Stomach (tissue), 9 donors: ENCODE data around the gene KRT25. TPM values are rescaled to one million over a fixed set of nuclear protein-coding genes. Genes with fewer than 3 reads are reported as not detected.

Experiments
- DNase-seq, 2 donors: peaks; one replicate each; pipeline versions ENCODE4 v3.0.0 to v3.0.0-alpha.2; 2013 to 2019
- H3K27ac ChIP-seq, 5 donors: fragments of 200-600 bp in 4 of 5; sonication (generic) in 4 of 5; one replicate each; pipeline ENCODE4 v1.5.1; 2013 to 2019; ENCODE audit warnings: mild to moderate bottlenecking in 1 of 5, moderate library complexity in 1 of 5
- H3K27me3 ChIP-seq, 3 donors: fragments of 200-600 bp; sonication (generic); one replicate each; pipeline ENCODE4 v1.5.1; 2017 to 2019; ENCODE audit warnings: mixed run types in 1 of 3
- H3K36me3 ChIP-seq, 4 donors: fragments of 200-600 bp; sonication (generic); 1 replicate in 3 of 4; 2 replicates in 1 of 4; pipeline ENCODE4 v1.5.1; 2016 to 2019
- H3K4me1 ChIP-seq, 4 donors: fragments of 200-600 bp; sonication (generic); one replicate each; pipeline ENCODE4 v1.5.1; 2016 to 2019
- H3K4me3 ChIP-seq, 4 donors: fragments of 200-600 bp; sonication (generic) in 3 of 4; one replicate each; pipeline ENCODE4 v1.5.1; 2016 to 2019; ENCODE audit warnings: mild to moderate bottlenecking in 1 of 4
- H3K9me3 ChIP-seq, 4 donors: fragments of 200-600 bp; sonication (generic); one replicate each; pipeline ENCODE4 v1.5.1; 2016 to 2019
- CTCF ChIP-seq, 7 experiments: fragments of 450-650 bp in 4 of 7; fragments of 200-600 bp in 3 of 7; sonication (generic) in 3 of 7; IDR thresholded peaks; one replicate each; pipeline ENCODE4 v1.5.1; 2016 to 2019; ENCODE audit warnings: antibody characterized with exemption in 7 of 7, control low read depth in 2 of 7, mild to moderate bottlenecking in 1 of 7
- EP300 ChIP-seq: sonication (generic); formaldehyde crosslinking; IDR thresholded peaks from one replicate; pipeline ENCODE4 v1.6.1; 2017; ENCODE audit warnings: antibody characterized with exemption
- POLR2A ChIP-seq, 4 donors: fragments of 450-650 bp; IDR thresholded peaks; one replicate each; pipeline ENCODE4 v1.6.1; 2016; ENCODE audit warnings: antibody characterized with exemption in 4 of 4, control low read depth in 2 of 4, mild to moderate bottlenecking in 1 of 4, moderate library complexity in 1 of 4
- POLR2AphosphoS5 ChIP-seq, 3 donors: sonication (generic); formaldehyde crosslinking; IDR thresholded peaks; one replicate each; pipeline ENCODE4 v1.6.1; 2016; ENCODE audit warnings: antibody characterized with exemption in 3 of 3
- WGBS, 5 donors: extraction: QIAGEN DNeasy Blood & Tissue Kit in 3 of 5; methylation state at CpG; one replicate each; pipeline versions ENCODE4 v1.1.5 to v1.1.7; 2013 to 2018; 5-methylcytosine and 5-hydroxymethylcytosine counted together
- intact Hi-C: fragments of 100-400 bp; cut with DNase I; formaldehyde crosslinking; loops from one replicate; pipeline ENCODE4 v1.15.1; 2023; ENCODE audit warnings: low total_unique reads
- polyA plus RNA-seq, 3 donors: library from polyadenylated mRNA; stranded (reverse); fragments of 200-250 nt; gene quantifications; one replicate each; pipeline ENCODE4 v1.2.3, GENCODE V29; 2013
- total RNA-seq, 5 donors: library from RNA; depleted of rRNA; stranded (reverse); fragments of >200 nt; gene quantifications; one replicate each; pipeline versions ENCODE4 v1.1.0 to v1.2.3, GENCODE V29; 2014 to 2016
- donor health status: healthy with polysubstance abuse.
- donor health status: Bipolar disorder and iron deficiency.
- donor health status: healthy.

KRT25 gene
- total and polyA plus RNA-seq, 8 donors, result not detected

GRCh38 chr17:40799859-40800258, 44.7 kb upstream of the KRT25 start, which contains the start of gene KRT28:
Gene KRT28, minus strand, starts transcription at chr17:40799959. Its CDS starts 66 bp downstream, at chr17:40799893.
- intact Hi-C loops, result loop anchor here (10.0 kb wide), 1 partner anchor 865 kb away; no protein-coding TSS in a partner anchor
- Histone ChIP-seq H3K9me3 (no peaks in the 10 kb centered on the region), H3K4me3 (no peak within 1 kb of the TSS), H3K36me3 (no peaks in the 10 kb centered on the region), H3K27ac (no peak within 1 kb of the TSS), H3K4me1 (peaks cover 0 to 6% (median 2%) of the 10 kb centered on the region in 4 donors), H3K27me3 (peaks cover 0 to 82% (median 11%) of the 10 kb centered on the region in 3 donors)
- DNase-seq, result no peak
- TF ChIP-seq CTCF (IDR thresholded peaks at IDR 0.05), result no peak
- no peak for TF ChIP-seq EP300
- TF ChIP-seq POLR2AphosphoS5 (IDR thresholded peaks at IDR 0.05), result no peak
- TF ChIP-seq POLR2A (IDR thresholded peaks at IDR 0.05), result no peak
- WGBS, 5 donors, result 64 to 77% (median 74%) methylated on average over 3 of the region's 3 CpGs

- no peak for DNase-seq
- no peak for TF ChIP-seq POLR2AphosphoS5 (IDR thresholded peaks at IDR 0.05)
- no peak for TF ChIP-seq POLR2A (IDR thresholded peaks at IDR 0.05)
- no peak for TF ChIP-seq EP300
- Histone ChIP-seq H3K4me1 (no peaks in the 10 kb centered on the region), H3K27me3 (peaks cover 0 to 70% (median 17%) of the 10 kb centered on the region in 3 donors), H3K27ac (no peak overlapping the region), H3K36me3 (no peaks in the 10 kb centered on the region), H3K9me3 (no peaks in the 10 kb centered on the region), H3K4me3 (no peak overlapping the region)
- WGBS, 5 donors, result 74 to 81% (median 78%) methylated on average over 27 of the region's 27 CpGs
- intact Hi-C loops, result no loop called here
Measured at GRCh38 chr17:40796846-40797245, 41.7 kb upstream of the KRT25 start.

- no peak for DNase-seq
- H3K27me3 ChIP-seq, result peaks cover 0 to 53% (median 17%) of the 10 kb centered on the region in 3 donors
- no peak overlapping the region for H3K4me3 ChIP-seq
- intact Hi-C loops, result no loop called here
- no peak overlapping the region for H3K27ac ChIP-seq
- no peaks in the 10 kb centered on the region for H3K9me3 ChIP-seq
- WGBS, 5 donors, result 68 to 74% (median 71%) methylated on average over 10 of the region's 10 CpGs
- no peaks in the 10 kb centered on the region for H3K36me3 ChIP-seq
- H3K4me1 ChIP-seq, result no peaks in the 10 kb centered on the region
- no peak for TF ChIP-seq POLR2A (IDR thresholded peaks at IDR 0.05)
- TF ChIP-seq EP300, result no peak
- no peak for TF ChIP-seq CTCF (IDR thresholded peaks at IDR 0.05)
- TF ChIP-seq POLR2AphosphoS5 (IDR thresholded peaks at IDR 0.05), result no peak
Measured at GRCh38 chr17:40795019-40795667, 40.0 kb upstream of the KRT25 start.

GRCh38 chr17:40794466-40794865, 39.3 kb upstream of the KRT25 start:
- intact Hi-C loops, result no loop called here

More at GRCh38 chr17:40794466-40794865, 39.3 kb upstream of the KRT25 start:
- H3K9me3 ChIP-seq, result no peaks in the 10 kb centered on the region
- WGBS, 5 donors, result 36 to 59% (median 56%) methylated on average over 2 of the region's 2 CpGs
- TF ChIP-seq CTCF (IDR thresholded peaks at IDR 0.05), result no peak
- TF ChIP-seq EP300, result no peak
- no peak for TF ChIP-seq POLR2A (IDR thresholded peaks at IDR 0.05)
- no peak for TF ChIP-seq POLR2AphosphoS5 (IDR thresholded peaks at IDR 0.05)
- no peak overlapping the region for H3K27ac ChIP-seq
- no peak for DNase-seq
- no peaks in the 10 kb centered on the region for H3K36me3 ChIP-seq
- peaks cover 0 to 46% (median 14%) of the 10 kb centered on the region in 3 donors for H3K27me3 ChIP-seq
- H3K4me3 ChIP-seq, result no peak overlapping the region
- no peaks in the 10 kb centered on the region for H3K4me1 ChIP-seq
